NCI-H1417 (cell line): ENCODE measurements around the gene SMARCC2.

ENCODE experiments used
- DNase-seq, 3 experiments: peaks; one replicate each; lab custom pipeline; 2025; lab: John Stamatoyannopoulos, UW

Gene SMARCC2

GRCh38 chr12:56189099-56189917 lies at the start of gene SMARCC2:
SMARCC2 (minus strand) TSS chr12:56189483; CDS start chr12:56189461, 22 bp downstream.
- peak; percentile 89 to 92 (median 90) for DNase-seq

- no peak for DNase-seq
These were observed 48.3 kb upstream of the SMARCC2 start for GRCh38 chr12:56237552-56237951.

- no peak for DNase-seq
These were observed 47.7 kb upstream of the SMARCC2 start for GRCh38 chr12:56236985-56237384.

- DNase-seq, result no peak
These were observed 46.8 kb upstream of the SMARCC2 start for GRCh38 chr12:56236091-56236490.

GRCh38 chr12:56234746-56235436 lies 45.6 kb upstream of the SMARCC2 start:
- DNase-seq, result no peak

- DNase-seq, result no peak
These were observed 41.9 kb upstream of the SMARCC2 start for GRCh38 chr12:56231184-56231582.

- DNase-seq, result no peak
These were observed 41.3 kb upstream of the SMARCC2 start for GRCh38 chr12:56230432-56231183.

GRCh38 chr12:56229916-56230431 lies 40.7 kb upstream of the SMARCC2 start, which contains the start of gene SLC39A5:
SLC39A5 (plus strand) TSS chr12:56230051; CDS start chr12:56231275, 1,224 bp downstream.
- DNase-seq, result no peak

- no peak for DNase-seq
These were observed 39.8 kb upstream of the SMARCC2 start for GRCh38 chr12:56229082-56229481.

- no peak for DNase-seq
These were observed 35.7 kb upstream of the SMARCC2 start for GRCh38 chr12:56224954-56225353.

- peak; percentile 99 for DNase-seq
These were observed 34.9 kb upstream of the SMARCC2 start, which contains the start of gene NABP2 for GRCh38 chr12:56224102-56224701. NABP2 (plus strand) TSS chr12:56224342; CDS start chr12:56224857, 515 bp downstream.

- no peak for DNase-seq
These were observed 34.4 kb upstream of the SMARCC2 start for GRCh38 chr12:56223571-56224101.

- no peak for DNase-seq
These were observed 33.2 kb upstream of the SMARCC2 start for GRCh38 chr12:56222531-56222895.

GRCh38 chr12:56221757-56222530 lies 32.7 kb upstream of the SMARCC2 start, which contains the start of gene RNF41:
RNF41 (minus strand) TSS chr12:56221922; CDS start chr12:56214047, 7,875 bp downstream.
- DNase-seq, result peak; percentile 96 to 98 (median 98)

GRCh38 chr12:56221232-56221756 lies 32.0 kb upstream of the SMARCC2 start:
- peak in 2 of 3 experiments; percentile 73 for DNase-seq

- DNase-seq, result no peak
These were observed 31.4 kb upstream of the SMARCC2 start for GRCh38 chr12:56220611-56221231.

GRCh38 chr12:56219840-56220239 lies 30.6 kb upstream of the SMARCC2 start:
- no peak for DNase-seq

GRCh38 chr12:56216461-56216860 lies 27.2 kb upstream of the SMARCC2 start:
- no peak for DNase-seq

- no peak for DNase-seq
These were observed 24.6 kb upstream of the SMARCC2 start for GRCh38 chr12:56213878-56214277.

- no peak for DNase-seq
These were observed 23.1 kb upstream of the SMARCC2 start for GRCh38 chr12:56212361-56212760.
